NCI-H2029 (cell line): Measurements from ENCODE around the gene NSUN5.
"Not testable (repeated sequence)": the region's sequence is repeated elsewhere in the genome, so short reads cannot be mapped to it uniquely, and the experiment has no call there.

Experiments
- DNase-seq: peaks from one replicate; lab custom pipeline; 2025; lab: John Stamatoyannopoulos, UW

The NSUN5 gene

DNA sequence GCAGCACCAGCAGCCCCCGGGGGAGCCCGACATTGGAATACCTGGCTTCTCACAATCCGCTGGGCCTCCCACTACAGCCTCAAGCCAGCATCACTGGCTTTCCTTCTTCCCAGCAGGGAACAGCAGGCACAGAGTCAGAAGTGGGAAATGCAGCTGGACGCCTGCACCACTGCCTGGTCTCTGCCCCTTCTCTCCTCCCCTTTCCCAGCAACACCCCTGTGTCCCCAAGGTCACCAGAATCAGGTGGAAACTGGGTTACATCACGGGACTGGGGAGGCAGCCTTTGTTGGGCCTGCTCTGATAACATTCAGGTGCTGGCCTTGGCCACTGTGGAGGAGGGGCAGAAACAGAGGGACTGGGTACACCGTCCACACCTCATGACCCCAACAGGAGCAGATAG lies 16.8 kb upstream of the NSUN5 start:
- not testable (repeated sequence) for DNase-seq

DNA sequence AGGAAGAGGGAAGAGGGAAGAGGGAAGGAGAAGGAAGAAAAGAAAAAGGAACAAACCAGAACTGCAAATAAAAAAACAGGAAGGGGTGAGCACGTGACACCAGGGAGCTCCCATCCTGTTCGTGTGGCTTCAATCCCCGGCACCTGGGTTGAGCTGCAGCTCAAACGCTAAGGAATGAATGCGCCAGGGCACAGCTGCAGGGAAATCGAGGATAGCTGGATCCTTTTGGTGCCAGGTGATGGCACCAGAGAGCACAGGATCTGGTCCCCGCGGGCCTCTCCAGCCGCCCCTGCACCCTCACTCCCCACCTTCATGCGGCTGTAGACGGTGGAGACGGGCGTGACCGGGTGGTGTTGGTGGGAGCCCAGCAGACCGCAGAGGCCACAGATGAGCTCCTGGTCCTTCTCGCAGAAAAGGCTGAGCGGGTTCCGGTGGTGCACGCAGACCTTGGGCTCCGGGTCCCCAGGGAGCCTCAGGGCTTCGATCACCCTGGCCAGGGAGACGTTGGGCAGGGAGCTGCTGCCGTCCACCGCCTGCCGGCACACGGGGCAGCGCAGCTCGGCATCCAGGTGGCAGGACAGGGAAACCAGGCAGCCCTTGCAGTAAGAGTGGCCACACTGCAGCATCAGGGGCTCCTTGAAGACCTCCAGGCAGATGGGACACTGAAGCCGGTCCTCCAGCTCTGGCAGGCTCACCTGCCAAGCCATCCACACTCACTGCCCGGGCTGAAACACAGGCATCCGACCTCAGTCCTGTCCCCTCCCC lies 15.6 kb upstream of the NSUN5 start:
- DNase-seq, result peak; percentile 62

DNA sequence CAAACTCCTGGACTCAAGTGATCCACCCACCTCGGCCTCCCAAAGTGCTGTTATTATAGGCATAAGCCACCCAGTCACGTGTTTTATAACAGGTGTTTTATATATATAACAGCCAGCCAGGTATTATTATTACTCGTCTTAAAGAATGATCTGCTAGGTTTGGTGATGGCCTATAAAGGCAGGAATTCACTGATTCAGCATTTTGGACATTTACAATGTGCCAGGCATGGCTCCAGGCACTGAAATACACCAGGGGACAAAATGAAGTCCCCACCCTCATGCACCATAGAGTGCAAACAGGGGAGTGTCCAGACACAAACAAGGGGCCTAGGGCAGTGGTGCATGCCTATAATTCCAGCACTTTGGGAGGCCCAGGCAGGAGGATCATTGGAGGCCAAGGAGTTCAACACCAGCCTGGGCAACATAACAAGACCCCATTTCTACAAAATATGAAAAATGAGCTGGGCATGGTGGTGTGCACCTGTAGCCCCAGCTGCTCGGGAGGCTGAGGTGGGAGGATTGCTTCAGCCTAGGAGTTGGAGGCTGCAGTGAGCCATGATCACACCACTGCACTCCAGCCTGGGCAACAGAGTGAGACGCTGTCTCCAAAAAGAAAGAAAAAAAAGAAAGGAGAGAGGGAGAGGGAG lies 14.9 kb upstream of the NSUN5 start:
- DNase-seq, result not testable (repeated sequence)

DNA sequence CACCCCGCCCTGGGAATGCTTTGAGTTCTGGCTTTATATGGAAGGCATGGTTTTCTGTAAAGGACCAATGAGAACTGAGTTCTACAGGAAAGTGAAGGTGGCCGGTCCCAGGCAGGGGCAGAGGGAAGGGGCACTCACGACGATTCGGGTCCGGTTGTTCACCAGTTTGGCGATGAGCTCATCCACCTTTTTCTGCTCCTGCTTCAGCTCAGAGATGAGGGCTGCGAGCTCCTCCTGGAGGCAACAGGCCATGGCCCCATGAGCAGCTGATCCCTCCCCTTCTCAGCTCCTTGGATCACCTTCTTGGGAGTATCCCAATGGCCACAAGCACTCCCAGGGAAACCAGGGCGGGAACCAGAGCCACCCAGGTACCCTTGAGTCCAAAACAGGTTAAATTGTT lies 11.4 kb upstream of the NSUN5 start:
- DNase-seq, result not testable (repeated sequence)

DNA sequence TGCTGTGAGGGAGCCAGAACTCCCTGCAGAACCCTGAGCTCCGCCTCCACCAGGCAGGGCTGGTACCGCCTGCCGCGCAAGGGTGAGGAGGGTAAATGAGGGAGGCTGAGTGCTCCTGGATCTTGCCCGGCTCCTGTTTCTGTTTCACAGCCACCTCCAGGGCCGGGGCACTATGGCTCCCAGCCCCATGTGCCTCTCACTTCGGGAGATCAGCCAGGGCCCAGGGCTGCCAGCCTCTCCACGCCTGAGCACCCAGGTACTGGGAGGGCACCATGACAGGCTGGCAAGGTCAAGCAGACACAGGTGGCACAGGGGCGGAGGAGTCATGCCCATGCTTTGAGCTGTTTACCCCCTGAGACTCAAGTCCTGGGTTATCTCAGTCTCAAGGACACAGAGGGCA lies 10.9 kb upstream of the NSUN5 start:
- peak; percentile 27 for DNase-seq

DNA sequence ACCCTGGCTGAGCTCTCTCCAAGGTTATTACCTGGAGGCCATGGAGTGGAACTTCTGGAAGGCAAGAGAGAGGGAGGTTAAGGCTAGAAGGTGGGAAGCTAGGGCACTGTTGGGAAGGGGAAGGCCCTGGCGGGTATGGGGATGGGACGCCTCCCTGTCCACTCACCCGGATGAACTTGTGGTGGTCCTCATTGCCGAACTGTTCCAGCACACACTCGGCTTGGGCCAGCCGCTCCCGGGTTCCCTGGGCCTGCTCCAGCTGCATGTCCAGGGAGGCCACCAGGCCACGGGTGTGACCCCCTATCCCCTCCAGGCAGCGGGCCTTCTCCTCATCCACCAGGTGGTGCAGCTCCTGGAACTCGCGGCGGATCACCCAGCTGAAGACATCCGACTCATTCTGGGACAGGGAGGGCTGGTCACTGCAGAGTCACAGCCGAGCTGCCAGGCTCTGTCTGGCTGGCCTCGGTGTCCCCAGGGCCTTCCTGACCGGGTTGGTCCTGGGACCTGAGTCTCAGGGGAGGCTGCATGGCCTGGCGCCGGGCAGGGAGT lies 10.1 kb upstream of the NSUN5 start:
- DNase-seq, result not testable (repeated sequence)

DNA sequence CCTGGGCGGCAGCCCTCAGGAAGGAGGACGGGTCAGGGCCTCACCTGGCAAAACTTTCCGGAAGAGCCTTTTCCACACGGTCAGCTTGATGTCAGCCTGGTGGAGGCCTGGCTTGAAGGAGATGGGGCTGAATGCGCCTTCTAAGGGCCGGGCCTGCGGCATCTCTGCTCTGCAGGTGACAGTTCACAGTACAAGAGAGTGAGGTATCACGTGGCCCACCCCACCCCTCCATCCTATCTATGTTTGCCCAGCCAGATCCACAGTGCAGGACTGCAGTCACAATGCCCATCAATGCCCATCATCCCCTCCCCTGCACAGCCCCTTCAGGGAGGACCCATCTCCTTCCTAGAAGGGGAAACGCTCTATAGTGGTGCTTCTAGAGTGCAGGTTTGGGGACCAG lies 7.9 kb upstream of the NSUN5 start:
- no peak for DNase-seq

DNA sequence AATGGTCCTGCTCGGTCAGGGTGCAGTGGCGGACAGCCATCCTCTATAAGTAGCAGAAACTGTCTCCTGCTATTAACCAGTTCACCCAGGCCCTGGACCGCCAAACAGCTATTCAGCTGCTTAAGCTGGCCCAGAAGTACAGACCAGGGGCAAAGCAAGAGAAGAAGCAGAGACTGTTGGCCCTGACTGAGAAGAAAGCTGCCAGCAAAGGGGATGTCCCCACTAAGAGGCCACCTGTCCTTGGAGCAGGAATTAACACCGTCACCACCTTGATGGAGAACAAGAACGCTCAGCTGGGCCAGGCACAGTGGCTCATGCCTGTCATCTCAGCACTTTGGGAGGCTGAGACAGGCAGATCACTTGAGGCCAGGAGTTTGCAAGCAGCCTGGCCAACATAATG lies 5.6 kb upstream of the NSUN5 start:
- no peak for DNase-seq

DNA sequence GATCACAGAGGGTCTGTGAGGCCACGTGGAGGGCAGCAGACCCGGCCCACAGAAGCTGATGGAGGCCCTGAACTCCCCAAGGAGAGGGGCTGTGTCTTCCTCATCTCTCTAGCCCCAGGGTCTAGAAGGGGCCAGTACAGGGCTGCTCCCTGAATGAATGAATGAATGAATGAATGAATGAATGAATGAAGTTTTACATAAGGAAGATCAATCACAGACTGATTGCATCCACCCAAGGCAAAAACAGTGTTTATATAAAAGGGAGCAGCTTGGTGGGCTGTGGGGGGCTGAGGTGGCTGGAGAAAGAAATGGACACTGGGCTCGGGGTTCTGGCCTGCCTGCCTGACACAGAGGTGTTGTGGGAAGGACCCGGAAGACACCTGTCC lies 4.9 kb upstream of the NSUN5 start:
- DNase-seq, result no peak

DNA sequence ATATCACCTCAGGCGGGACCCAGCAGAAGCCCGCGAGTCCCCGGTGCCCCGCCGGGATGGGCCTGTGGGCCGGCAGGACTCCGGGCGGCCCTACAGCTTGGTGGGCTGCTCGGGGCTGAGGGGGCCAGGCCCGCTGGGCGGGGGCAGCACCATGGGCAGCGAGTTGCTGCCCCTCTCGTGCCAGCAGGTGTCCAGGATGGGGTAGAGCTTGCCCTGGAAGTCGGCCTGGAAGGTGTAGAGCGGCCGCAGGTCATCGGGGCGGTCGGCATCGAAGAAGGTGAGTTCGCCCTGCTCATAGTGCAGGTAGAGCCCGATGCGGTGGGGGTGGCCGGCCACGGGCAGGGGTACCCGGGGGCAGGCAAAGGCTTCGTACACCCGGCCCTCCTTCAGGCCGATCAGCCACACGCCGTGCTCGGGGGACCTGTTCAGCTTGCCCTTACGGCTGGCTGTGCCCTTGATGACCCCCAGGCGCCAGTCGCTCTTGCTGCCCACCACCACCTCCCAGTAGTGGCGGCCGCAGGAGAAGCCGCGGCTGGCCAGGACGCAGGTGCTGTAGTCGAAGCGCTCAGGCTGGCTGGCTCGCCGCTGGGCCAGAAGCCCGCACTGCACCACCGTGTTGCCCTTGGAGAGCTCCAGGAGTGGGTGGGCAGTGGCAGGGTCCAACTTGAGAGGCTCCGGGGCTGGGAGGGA lies 4.3 kb upstream of the NSUN5 start:
- no peak for DNase-seq

DNA sequence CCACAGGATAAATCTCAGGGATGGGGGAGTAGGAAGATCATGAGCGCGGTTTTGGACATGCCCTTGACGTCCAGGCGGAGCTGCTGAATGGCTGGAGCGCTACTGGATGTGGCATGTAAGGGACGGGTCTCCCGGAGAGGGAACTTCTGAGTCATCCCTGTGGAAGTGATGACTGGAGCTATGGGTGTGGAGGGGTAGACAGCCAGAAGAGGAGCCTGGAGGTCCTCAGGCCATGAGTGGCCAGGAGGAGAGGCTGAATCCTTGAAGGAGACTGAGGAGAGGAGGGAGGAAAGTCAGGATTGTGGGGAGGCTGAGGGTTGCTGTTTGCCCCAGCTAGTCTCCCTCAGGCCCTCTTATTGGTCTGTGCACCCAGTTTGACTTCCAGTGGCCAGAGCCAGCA lies 2.8 kb upstream of the NSUN5 start:
- DNase-seq, result not testable (repeated sequence)

DNA sequence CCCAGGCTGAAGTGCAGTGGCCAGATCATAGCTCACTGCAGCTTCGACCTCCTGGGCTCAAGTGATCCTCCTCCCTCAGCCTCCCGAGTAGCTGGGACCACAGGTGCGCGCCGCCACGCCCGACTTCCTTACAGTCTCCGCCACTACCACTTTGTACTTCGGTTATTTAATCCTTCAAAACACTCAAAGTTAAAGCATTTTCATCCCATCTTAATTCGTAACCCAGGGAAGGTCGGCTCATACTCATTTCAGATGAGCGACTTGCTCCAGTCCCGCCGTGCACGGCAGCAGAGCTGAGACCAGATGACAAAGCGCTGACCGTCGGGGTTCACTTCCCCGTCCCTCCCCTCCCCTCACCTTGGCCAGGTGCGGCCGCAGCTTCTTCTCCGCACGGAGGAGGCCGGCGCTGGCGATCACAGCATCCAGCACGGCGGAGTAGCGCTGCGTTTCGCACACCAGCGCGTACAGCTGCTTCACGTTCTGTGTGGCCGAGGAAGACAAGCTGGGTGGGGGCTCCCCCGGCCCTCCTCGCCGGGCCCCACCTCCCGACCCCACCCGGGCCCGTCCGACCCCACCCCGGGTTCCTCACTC lies 457 bp downstream of the NSUN5 start:
- no peak for DNase-seq

DNA sequence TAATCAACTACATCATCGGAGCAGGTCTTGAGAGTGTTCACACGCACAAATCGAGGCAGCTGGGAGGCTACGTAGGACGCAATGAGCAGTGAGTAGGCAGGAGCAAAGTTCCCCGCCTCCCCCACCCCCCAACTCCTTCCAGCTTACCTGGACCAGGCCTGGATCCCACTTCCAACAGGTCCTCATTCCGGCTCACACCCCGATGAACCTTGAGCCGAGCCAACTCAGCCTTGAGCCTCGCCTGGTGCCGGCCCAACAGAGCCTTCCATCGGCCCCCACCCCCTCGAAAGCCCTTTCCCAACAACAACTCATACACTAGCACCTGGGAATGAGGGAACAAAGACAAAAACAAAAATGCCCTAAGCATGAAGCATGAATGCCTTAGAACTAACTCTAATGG lies 1.2 kb downstream of the NSUN5 start:
- no peak for DNase-seq

DNA sequence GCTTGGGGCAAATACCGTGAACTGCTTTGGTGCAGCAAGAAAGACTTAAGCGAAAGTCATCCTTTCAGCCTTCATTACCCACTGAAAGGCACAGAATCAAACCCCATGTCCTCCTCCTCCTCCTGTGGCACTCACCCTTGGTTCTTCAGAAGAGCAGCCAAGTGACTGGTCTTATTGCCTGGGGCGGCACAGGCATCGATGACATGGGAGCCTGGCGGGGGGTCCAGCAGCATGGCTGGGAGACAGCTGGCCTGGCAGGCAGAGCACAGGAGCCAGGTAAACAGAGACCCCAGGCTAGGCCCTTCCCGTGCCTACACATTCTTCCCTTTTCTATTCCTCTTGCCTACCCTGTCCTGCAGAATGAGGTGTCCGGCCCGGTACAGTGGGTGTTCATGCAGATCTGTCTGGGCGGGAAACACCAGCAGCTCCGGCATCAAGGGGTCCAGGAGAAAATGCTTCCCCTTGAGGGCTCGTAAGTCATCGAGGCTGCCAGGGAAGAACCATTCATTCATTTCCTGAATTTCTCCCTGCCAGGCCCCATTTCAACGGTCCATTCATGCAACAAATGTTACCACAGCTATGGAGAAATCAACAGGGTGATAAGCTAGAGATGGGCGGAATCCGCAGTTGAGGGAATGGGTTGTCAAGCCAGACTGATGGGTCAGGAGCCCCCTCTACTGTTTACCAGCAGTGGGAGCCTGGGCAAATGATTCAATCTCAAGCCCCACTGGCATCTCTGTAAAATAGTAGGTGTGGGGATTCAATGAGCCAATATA lies 3.8 kb downstream of the NSUN5 start:
- DNase-seq, result not testable (repeated sequence)

DNA sequence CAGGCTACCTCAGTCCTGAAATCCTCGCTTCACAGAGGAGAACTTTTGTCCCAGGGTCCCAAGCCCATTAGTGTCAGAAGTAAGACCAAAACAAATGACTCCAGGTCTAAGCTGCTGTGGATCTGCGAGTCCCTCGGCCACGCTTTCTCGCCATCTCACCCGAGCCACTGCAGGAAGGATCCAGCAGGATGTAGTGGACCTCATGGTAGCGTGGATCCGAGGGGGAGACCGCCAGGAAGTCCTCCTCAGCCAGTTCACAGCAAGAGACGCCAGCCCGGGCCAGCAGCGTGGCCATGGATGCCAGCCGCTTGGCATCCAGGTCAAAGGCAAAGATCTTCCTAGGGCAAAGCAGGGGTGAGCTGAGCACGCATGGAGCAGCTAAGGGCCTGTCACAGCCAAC lies 4.6 kb downstream of the NSUN5 start:
- DNase-seq, result no peak

DNA sequence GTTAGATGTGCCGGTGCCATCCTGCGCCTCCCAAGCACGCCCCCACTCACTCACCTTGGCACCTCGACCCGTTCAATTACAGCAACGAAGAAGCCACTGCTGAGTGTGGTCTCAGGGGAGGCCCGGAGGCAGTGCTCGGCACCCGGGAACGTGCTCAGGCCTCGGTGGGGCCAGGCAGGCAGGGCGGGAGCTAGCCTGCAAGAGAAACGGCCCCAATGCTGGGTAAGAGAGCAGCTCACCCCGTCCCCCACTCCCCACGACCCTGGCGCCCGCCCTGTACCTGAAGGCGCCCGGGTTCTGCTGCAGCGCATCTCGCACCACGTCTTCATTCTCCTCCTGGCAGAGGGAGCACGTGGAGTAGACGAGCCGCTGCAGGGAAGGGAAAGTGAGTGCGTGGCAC lies 5.1 kb downstream of the NSUN5 start:
- DNase-seq, result no peak

DNA sequence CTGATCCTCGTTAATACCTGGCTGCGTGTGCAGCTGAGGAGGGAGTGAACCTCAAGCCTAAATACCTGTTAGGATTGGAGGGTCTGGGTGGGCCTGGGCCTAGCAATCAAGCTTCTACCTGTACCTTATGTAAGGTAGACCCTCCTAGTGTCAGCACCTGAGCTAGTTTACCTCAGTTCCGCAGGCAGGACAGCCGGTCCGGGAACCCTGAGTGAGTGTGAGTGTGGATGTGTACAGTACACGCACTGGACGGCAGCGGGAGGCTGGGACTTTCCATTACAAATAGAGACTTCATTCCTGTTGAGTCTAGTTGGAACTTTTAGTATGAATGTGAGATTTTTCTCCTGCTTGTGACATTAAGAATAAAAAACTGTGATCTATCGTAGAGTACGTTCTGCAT lies 5.8 kb downstream of the NSUN5 start:
- not testable (repeated sequence) for DNase-seq

DNA sequence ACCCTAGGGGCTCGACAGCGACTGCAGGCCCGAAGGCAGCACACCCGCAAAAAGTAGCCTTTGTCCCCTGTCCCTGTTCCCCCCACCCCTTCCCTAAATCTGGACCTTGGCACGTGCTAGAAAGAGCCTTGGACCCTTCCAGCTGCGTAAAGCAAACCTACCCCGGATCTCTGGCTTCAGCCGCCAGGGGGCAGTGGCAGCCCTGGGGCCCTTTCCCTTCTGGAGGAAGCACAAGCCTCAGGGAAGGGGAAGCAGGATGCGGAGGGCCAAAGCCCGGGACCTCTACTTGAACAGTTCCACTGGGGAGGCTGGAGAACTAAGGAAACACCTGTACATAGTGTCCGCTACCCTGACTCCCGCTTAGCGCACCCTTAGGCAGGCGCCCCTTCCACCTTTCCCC lies 7.5 kb downstream of the NSUN5 start:
- not testable (repeated sequence) for DNase-seq

DNA sequence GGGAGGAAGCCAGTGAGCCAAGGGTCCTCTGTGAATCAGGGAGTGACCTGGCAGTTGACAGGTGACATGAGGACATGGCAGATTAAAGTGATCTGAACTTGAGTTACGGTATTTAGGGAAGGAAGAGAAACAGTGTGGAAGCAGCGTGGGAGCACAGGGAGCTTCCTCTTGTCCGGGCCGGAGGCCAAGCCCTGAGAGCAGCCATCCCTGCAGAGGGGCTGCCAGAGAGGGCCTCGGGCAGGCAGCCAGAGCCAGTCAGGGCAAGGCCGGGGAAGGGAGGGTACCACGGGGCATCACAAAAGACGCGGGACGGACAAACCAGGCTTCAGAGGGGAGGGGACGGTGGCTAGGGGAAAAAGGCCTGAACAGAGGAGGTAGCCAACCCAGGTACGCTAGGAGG lies 8.8 kb downstream of the NSUN5 start:
- not testable (repeated sequence) for DNase-seq

DNA sequence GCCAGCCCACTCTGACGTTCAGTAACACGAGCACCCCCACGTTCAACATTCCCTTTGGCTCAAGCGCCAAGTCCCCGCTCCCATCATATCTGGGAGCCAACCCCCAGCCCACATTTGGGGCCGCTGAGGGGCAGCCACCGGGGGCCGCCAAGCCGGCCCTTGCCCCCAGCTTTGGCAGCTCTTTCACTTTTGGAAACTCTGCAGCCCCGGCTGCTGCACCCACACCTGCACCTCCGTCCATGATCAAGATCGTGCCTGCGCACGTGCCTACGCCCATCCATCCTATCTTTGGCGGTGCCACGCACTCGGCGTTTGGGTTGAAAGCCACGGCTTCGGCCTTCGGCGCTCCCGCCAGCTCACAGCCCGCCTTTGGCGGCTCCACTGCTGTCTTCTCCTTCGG lies 10.9 kb downstream of the NSUN5 start:
- not testable (repeated sequence) for DNase-seq

DNA sequence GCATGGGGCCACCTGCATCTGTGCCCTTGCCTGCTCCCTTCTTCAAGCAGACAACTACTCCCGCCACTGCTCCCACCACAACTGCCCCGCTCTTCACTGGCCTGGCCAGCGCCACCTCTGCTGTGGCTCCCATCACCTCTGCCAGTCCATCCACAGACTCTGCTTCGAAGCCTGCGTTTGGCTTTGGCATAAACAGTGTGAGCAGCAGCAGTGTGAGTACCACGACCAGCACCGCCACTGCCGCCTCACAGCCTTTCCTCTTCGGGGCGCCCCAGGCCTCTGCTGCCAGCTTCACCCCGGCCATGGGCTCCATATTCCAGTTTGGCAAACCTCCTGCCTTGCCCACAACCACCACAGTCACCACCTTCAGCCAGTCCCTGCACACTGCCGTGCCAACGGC lies 11.4 kb downstream of the NSUN5 start:
- DNase-seq, result not testable (repeated sequence)

DNA sequence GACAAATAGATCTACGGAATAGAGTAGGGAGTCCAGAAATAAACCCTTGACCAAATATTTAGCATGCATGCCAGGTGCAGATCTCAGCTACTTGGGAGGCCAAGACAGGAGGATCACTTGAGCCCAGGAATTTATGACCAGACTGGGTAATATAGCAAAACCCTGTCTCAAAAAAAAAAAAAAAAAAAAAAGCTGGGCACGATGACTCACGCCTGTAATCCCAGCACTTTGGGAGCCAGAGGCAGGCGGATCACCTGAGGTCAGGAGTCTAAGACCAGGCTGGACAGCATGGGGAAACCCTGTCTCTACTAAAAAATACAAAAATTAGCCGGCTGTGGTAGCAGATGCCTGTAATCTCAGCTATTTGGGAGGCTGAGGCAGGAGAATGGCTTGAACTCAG lies 31.4 kb downstream of the NSUN5 start:
- not testable (repeated sequence) for DNase-seq
